GM18909 (cell line): ENCODE results near the gene SIRPA.

Experiments used
- ATAC-seq: cut with Tn5 transposase; IDR thresholded peaks from one replicate; pipeline ENCODE4 v1.9.1; 2021; ENCODE audit warnings: mild to moderate bottlenecking; ENCODE audit not compliant: unreplicated experiment, poor library complexity

Gene SIRPA

DNA sequence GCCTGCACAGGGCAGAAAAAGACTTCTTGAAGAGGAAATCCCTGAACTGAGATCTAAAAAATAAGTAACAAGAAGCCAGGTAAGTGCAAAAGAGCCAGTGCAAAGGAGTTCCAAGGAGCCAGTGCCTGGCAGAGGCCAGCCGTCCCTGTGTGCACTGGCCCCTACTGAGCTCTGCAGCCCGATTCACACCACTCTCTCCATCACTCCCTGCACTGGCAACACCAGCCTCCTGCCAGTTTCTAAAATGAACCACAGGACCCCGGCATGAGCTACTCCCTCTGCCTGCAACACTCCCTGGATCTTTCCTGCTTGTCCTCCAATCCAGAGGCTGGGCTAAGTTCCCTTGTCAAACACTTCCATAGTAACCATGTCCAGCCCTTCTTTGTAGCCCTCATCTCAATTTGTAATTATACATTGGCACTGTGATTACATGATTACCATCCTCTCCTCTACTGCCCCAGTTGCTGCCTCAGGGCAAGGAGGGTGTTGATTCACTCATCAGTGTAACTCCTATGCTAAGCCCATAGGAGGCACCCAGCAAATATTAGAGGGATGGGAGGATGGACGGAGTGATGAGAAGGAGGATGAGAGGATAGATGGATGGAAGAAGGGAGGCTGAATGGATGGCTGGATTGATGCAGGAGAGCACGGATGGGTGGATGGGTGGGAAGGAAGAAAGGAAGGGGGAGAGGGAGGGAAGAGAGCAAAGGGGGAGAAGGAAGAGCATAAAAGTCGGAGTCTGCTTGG lies 49.3 kb downstream of the SIRPA start:
- no peak for ATAC-seq

DNA sequence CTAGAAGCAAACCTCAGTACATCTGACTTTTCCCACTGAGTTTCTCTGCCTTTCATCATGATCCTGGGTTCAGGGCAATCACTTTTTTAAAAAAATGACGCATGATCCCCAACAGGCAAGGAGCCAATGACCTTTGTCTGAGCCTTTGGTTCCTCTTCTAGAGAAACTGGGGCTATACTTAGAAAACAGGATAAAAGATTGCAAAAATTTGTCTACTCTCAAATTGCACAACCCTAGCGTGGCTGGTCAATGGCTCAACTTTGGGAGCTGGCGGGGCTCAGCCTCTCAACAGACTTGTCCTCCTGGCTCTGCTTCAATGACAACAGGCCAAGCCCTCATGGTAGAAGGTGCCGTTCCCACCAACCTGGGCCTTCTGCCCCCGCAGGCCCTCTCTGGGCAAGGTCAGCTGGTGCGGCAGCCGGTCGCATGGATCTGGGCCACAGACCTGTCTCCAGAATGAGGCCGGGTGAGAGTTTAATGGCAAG lies 50.0 kb downstream of the SIRPA start:
- no peak for ATAC-seq

DNA sequence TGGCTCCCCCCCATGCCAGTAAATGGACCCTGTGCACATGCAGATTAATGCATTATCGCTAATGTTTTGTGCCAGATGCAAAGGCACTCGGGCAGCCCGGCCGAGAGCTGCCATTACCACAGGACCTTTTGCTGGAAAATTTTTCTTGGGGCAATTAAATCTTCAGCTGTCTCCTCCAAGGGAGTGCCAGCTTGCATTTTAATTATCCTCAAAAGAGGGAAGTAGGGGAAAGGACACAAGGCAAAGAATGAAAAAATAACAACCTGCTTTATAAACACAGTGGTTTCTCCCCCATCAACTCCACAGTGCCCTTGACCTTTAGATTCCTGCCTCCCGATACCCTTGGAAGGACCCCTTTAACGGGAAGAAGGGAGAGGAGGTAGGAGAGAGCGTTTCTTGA lies 50.5 kb downstream of the SIRPA start:
- ATAC-seq, result no peak

DNA sequence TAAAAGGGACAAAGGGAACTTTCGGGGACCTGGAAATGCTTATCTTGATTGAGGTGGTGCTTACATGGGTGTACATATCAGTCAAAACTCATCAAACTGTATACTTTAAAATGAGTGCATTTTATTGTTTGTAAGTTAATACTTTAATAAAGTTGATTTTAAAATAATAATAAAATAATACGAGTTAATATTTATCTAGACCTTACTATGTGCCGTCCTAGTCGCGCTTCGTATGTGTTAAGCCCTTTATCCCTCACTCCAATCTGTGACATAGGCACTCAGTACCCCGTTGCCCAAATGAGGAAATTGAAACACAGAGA lies 51.2 kb downstream of the SIRPA start:
- no peak for ATAC-seq

DNA sequence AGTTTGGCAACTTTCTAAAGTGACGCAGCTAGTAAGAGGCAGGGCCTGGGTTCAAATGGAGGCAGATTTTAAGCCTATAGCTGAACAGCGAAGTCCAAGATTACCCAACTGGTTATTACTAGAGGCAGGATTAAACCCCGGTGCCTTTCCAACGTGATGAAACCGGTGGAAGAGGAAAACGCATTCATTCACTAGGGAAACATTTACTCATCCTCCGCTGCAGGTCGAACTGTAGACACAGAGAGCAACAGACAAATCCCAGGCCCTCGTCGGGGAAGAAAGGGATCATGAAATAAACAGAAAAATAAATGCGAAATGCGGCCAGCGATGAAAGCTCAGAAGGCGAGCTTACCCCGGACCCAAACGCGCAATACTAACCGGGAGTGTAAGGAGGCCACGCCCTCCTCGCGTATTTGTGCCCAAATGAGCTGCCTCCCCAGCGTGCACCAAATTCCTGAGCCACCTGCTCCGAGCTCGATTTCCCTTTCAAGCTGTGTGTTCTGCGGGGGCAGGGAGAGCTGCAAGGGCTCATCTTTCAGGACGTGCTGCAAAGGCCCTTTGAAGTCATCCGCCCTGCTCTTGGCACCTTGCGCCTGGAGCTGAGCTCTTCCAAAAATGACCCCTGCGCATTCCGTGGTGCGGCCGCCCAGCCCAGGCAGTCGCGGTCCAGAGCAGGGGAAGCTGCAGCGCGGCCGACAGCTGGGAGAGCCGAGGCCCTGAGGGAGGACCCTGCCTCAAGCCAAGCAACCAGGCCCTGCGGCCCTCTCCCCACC lies 51.7 kb downstream of the SIRPA start:
- ATAC-seq, result no peak

DNA sequence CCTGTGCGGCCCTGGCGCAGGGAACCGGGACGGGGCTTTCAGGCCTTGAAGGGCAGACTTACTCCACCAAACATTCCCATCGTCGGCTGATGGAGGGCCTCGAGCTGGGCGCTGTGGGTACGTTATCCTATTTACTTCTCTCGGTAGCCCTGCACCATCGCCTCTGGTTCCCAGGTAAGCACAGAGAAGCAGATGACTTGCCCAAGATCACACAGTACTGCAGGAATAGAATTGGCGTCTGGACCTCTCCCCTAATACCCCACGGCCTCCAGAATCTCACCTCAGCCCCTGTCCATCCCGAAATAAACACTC lies 52.3 kb downstream of the SIRPA start:
- no peak for ATAC-seq

DNA sequence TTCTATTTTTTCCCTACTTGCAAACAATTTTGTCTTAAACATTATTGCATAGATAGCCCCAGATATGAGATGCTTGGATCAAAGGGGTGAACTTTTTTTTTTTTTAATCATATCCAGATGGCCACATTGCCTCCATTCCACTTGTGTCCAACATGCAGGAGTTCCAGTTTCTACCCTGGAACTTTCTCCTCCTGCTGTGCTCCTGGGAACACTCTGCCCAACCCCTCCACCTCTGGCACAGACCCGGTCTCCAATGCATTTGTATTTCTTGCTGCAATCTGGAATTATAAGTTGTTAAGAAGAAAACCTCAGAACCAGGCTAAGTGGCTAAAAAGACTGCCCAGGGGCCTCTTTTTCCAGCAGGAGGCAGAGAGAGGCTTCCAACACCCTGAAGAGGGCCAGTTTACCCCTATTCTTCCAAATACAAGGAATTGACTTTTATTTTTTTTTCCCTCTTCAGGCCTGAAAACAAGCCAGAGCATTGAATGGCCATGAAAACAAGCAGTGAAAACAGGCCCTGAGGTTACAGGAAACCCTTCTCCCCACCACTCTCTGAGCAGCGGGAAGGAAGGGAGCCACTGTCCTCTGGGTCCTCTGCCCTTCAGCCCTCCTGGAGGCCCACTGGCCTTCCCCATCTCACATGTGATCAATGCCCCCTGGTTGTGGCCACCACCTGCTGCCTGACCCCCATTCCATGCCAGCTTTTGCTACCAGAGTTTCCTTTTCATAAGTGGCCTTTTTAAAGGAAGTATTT lies 54.3 kb downstream of the SIRPA start:
- ATAC-seq, result no peak

DNA sequence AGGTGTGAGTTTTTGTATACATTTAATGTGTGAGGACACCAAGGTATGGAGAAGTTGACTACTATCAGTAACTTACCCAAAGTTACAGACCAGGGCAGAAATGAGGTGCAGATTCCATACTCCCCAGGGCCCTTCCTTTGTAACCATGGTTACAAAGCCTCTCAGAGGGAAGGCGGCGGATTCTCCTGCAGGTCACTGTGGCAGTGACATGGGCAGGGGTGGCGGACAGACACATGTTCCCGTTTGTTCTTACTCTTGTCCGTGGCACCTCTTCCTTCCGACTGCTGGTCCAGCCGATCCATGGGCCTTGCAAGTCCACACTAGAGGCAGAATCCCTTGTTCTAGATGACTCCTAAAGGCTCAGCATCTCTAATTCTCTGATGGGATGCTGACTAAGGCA lies 55.6 kb downstream of the SIRPA start:
- no peak for ATAC-seq

DNA sequence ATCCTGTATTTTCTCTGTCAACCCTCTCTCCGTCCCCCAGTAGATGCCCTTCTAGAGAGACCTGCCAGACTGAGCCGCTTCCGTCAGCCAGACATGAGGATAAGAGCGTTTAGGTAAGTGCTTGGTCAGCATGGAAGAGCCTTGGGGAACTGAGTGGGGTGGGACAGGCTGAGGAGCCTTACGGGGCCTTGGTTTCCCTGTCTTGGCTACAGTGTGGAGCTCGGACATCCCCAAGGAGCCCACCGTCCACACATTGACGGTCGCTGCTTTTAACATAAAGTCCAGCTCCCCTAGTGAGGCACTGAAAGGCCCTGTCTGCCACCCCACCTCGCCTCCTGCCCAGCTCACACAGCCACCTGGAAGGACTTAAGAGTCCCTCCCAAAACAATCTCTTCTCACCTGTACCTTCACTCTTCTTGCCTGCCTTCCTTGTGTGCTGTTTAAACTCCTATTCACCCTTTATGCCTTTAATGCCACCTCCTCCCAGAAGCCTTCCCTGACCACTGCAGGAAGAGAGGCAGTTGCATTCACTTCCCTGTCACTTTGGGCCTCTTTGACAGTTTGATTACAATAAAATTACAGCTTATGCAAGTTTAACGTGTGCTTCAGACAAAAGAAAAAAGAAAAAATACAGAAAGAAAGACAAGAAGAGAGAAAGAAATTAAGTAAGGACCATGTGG lies 56.4 kb downstream of the SIRPA start:
- no peak for ATAC-seq

DNA sequence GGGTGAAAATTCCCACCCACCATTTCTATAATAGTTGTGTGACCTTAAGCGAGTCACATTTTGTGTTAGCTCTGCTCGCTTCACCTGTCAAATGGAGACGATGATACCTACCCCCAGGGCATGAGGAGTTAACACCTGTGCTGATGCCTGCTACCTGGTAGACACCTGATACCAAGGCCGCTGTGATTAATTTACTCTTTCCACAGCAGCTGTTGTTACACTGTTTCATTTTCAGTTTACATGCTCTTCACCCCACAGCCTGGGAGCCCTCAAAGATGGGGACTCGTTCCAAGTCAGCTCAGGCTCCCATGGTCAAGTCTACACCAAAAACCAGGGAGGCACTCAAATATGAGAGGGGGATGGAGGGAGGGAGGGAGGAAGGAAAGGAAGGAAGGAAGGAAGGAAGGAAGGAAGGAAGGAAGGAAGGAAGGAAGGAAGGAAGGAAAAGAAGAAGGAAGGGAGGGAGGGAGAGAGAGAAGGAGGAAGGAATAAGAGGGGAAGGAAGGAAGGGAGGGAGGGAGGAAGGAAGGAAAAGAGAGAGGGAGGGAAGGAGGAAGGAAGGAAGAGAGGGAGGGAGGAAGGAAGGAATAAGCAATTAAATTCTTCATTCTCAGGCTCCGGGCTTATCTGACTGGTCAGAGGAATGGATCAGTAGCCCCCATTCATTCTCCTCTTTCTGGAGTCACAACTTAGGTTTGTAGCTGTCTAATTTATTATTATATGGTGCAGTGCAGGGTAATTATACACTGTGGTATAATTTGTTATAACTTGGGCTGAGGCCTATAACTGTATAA lies 57.7 kb downstream of the SIRPA start:
- ATAC-seq, result no peak

DNA sequence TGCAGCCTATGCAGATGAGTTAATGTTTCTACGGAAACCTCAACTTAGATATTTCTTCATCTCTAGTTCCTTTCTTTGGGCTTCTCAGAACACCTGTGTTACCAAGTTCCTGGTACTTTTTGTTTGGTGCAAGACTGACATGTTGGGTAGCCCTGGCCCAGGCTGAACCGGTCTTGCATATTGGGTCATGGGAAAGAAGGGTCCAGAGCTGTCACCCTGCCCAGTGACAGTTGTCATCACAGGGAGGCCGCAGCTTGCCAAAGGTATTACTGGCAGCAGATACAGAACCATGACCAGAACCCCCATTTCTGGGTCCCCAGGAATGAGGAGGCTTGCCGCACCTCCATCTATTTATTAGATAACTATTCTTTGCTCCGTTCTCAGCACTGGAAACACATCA lies 58.4 kb downstream of the SIRPA start:
- no peak for ATAC-seq

DNA sequence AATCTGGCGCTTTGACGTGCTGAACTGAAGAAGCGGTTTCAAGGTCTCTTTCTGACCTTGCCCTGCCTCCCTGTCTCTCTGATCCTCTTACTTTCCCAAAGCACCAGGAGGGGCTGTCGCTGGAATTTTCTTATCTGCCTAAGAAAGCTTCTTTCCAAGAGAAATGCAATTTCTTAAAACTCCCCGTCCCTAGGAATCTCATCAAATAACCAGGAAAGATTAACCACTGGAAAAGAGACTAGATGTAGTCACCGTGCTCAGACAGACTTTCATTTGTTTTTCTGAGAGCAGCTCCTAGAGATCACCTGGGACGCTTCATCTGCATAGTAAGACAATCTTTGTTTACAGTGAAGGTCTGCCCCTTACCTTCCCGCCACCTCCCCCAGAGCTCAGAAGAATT lies 60.0 kb downstream of the SIRPA start:
- no peak for ATAC-seq

DNA sequence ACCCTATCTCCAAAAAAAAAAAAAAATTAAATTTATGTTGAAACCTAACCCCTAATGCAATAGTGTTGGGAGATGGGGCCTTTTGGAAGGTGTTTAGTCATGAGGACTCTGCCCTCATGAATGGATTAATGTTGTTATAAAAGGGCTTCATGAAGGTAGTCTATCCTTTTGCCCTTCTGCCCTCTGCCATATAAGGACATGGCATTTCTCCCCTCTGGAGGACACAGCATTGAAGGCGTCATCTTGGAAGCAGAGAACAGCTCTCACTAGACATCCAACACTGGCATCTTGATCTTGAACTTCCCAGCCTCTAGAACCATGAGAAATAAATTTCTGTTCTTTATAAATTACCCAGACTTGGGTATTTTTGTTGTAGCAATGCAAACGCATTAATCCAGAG lies 63.2 kb downstream of the SIRPA start:
- no peak for ATAC-seq

DNA sequence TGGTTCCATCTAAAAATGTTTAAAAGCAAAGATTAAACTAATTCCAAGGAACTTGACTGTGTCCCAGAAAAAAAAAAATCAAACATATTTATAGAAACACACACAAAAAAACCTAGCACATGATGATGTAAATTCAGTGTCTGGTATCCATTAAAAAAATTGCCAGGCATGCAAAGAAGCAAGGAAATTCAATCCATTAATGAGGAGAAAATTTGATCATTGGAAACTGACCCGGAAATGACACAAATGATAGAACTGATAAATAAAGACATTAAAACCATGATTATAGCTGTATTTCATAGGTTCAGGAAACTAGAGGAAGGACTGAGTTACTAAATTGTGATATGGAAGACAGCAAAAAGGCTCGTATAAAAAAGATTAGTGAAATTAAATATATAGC lies 63.9 kb downstream of the SIRPA start:
- ATAC-seq, result no peak

DNA sequence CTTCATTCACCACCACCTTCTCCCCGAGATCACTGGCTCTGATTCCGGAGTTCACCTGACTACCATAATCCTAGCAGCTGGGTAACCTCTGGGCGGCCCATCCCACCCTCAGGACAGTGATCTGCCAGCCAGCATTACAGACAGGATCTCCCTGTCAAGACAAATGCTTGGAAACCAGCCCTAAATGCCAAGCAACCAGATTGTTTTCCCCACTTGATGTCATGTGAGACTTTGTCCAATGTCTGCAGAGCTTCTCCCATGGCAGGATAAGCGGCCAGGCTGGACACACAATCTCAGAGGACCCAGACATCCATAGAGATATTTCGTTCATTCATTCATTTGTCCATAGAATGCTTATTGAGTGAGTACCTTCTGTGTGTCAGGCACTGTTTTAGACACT lies 66.2 kb downstream of the SIRPA start:
- no peak for ATAC-seq

DNA sequence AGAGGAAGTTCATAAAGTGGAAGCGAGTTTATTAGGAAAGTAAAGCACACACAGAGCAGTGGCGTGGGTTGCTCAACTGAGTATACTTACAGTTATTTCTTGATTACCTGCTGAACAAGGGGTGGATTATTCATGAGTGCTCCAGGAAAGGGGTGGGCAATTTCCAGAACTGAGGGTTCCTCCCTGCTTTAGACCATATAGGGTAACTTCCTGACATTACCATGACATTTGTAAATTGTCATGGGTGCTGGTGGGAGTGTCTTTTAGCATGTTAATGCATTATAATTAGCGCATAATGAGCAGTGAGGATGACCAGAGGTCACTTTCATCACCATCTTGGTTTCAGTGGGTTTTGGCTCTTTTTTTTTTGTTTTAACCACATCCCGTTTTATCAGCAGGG lies 68.9 kb downstream of the SIRPA start:
- no peak for ATAC-seq

DNA sequence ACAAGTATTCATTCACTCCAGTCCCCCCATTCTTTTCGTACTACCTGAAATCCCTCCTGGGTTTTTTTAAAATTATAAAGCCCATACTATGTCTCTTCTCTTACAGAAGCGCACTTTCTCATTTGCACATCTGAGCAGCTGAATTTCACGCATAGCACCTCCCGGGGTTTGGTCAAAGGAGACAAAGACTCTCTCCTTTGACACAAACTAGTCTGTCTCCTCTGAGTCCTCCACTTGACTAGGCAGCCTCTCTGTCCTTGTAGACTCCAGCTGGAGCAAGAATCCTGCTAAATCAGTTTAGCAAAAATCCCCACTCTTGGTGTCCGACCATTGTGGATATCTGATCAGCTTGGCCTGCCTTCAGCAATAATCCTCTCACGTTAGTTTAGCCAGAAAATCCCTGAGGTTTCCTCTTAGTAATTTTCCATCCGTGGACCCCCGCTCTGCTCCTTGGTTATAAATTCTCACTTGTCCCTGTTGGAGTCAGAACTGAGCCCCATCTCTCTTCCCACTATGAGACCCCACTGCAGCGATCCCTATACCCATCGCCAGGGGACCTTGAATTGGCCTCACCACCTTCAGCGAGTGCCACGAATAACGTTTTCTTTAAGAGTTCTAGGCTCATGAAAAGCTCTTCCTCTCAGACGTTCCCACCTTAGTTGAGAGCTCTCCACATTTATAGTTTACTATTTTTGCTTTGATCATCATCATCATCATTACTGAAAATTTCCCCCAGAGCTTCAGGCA lies 69.6 kb downstream of the SIRPA start:
- no peak for ATAC-seq

DNA sequence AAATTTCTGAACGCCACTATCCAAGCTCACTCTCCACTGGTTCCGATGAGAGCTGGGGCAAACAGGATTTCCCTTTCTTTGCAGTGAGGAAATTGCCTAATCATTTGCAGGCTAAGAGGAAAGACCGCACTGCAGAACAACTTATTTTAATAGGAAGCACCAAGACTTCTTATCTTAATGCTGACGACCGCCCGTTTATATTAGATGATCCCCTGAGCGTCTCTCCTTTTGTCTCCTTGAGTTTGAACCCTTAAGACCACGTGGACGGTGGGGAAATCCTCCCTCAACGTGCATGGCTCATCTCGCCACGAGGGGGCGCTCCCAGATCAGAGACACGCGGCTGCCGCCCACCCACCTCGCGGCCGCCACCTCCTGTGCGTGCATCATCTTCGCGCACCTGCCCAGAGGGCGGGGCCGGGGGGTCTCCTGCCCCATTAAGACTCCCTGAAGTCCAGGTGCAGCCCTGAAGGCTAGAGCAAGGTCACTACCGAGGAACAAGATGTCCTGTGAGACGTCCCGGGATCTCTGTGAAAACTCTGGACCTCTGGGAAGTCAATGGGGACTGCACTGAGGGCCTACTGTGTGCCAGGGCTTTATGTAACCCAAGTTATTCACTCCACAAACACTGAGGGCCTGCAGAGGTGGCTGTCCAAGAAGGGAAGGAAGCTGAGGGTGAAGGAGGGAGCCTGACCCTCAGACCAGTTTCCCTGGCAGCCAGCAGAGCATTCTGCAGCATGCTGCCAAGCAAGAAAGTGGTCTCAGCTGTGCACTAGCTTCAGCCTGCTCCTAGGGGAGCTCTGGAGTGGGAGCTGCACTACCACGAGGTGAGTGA lies 70.5 kb downstream of the SIRPA start:
- ATAC-seq, result peak; percentile 47

DNA sequence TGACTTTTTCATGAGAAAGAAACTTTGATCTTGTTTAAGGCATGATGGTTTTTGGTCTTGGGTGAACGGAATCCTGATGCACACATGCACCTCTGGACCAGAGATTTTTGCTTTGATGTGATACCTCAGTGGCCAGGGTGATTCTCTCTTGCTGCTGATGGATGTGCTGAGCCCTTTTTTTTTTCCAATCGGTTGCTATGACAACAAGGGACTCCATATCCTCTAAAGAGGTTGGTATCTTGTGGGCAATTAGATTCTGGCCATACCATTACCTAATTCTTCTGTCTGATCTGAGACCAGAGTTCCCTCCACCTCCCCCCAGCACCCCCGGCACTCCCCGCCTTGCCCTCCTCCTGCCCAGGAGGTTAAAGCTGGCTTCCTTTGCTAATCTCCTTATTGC lies 73.8 kb downstream of the SIRPA start:
- ATAC-seq, result no peak
